Germinal center (tissue), 1 donor: ENCODE results near the gene DHRS4.
"Not testable (repeated sequence)": the region's sequence is repeated elsewhere in the genome, so short reads cannot be mapped to it uniquely, and the experiment has no call there.

ENCODE experiments used
- DNase-seq: peaks from one replicate; pipeline ENCODE4 v3.0.0; 2012; ENCODE audit warnings: mixed read lengths, low spot score

DHRS4 gene

DNA sequence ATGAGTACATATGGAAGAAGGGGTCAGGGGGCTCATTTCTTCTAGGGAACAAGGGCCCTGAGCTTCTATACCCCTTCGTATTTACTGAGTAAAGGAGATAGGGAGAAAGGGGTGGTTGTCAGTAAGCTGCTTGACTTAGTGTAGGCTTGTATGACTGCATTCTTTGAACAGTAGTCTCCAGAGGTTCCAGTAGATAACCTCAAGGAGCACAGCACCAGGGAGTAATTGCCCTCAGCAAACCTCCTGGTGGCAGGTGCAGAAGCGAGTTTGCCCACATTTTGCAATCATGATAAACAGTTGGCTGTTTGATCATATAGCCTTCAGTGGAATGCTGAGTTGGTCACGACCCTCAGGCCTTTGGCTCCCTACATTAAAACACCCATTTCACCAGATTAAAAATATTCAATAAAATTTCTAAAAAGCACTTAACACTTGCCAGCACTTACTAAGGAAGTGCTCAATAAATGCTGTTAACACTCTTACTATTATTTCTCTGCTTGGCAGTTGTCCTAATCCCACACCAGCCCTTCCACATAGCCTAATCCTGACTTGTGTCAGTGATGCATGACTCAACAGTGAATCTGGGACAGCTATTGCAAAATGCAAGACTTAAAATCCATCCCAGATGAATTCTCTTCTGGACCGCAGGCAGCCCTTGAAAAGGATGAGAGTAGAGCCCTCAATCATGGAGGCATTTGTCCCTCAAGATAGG lies 31.5 kb downstream of the DHRS4 start:
- DNase-seq = no peak

DNA sequence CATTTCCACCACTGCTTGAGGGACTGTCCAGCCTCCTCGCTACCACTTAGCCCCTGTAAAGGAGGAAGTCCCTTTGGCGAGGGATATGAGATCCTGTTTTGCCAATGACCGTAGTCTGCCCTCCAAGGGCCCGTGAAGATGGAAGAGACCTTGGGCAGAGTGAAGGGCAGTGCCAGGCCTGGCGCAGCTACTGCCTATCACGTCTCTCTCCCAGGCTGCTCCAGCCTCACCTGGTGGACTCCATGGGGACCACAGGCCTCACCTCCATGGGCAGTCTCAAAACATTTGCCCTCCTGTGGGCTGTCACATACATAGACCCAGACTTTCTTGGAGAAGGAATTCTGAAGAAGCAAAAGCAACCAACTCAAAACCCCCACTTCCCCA lies 34.6 kb downstream of the DHRS4 start:
- DNase-seq = not testable (repeated sequence)

DNA sequence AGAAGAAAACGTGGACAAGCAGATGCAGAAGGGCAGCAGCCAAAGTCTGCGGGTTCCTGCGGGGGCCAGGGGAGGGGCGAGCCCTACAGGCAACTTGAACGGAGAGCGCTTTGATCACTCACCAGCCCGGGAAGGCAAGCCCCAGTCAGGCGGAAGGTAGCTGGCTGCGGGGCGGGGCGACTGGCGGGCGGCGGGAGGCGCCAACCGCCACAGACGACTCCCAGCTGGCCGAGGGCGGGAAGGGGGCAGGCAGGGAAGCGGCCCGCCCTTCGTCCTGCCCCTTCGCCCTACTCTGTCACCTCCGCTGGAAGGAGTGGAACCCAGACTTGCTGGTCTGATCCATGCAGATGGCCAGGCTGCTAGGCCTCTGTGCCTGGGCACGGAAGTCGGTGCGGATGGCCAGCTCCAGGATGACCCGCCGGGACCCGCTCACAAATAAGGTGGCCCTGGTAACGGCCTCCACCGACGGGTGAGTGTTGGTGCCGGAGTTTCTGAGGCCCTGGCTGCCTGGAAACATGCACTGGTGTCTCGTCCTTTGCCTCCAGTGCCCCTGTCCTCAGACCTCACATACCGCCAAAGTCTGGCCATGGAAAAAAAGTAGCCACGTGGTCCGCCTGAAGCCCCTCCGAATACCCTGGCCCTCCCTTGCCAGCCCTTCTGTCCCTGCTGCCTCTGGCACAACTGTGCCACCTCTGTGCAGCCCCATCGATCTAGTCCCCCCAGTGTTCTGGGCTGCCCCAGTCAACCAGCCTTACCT lies 35.2 kb downstream of the DHRS4 start, which contains the start of gene DHRS4L2:
TSS of gene DHRS4L2 (plus strand) at position 323 of the 757 bp plus-strand sequence. CDS start at position 342, 19 bp downstream.
- peak; percentile 51 for DNase-seq

DNA sequence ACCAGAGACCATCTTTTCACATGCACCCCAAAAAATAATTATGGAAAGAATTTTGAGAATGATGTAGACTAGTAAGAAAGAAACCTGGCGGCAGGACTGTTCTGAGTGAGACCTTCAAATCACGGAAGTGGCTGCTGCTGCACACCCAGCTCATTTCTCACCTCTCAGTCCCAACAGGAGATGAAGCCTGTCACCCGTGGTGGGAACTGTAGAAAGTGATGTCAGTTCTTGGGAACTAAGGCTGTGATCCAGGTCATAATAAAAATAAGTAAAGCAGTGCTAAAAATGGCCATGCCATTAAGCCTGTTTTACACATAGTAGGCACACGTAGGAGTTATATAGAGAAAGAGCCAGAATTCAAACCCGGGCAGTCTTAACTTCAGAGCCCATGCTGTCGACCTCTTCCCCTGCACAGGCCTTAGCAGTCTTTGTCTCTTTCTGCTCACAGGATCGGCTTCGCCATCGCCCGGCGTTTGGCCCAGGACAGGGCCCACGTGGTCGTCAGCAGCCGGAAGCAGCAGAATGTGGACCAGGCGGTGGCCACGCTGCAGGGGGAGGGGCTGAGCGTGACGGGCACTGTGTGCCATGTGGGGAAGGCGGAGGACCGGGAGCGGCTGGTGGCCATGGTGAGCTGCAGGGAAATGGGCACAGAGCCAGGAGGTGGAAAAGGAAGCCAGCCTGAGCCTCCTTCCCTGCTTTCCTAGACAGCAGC lies 36.3 kb downstream of the DHRS4 start:
- not testable (repeated sequence) for DNase-seq

DNA sequence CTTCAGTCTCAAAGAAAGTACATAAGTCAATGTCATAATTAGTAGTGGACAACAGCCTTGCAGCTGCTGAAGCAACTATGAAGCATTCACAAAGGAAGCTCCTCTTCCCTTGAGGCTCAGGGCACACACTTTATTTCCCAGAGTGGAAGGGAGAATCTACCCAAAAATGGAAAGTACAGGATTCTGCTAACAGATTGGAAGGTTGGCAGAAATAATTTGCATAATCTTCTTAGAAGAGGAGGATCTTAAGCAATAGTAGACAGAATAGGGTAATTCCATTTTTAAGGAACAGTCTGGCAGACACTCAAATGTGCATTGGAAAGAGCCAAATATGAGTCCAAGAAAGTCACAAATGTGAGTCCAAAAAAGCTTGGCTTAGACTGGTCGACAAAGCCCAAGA lies 37.4 kb downstream of the DHRS4 start:
- not testable (repeated sequence) for DNase-seq

DNA sequence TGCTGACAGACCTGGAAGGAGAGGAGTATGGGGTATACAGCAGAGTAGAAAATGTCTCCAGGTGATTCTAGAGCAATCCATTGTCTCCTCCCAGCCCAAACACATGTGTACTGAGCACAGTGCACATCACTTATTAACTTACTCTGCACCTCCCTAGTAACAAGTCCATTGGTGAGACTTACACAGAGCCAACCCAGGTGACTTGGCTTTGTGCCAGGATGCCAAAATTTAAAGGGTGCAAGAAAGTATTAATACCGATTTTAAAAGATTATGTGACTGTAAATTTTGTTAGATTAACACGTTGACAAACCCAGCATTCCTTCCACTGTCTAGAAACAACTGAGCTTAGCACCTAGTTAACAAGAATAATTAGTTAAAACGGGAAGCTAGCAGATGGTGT lies 39.5 kb downstream of the DHRS4 start:
- not testable (repeated sequence) for DNase-seq

DNA sequence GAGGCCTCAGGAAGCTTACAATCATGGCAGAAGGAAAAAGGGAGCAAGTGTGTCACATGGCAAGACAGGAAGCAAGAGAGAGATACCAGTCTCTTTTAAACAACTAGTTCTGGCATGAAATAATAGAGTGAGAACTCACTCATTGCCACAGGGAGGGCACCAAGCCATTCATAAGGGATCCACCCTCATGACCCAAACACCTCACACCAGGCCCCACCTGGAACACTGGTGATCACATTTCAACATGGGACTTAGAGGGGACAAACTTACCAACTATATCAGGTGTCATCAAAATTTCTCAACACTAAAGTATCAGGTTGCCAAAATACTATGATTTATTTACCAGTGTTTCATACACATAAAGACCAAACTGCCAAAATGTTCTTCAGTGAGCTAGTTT lies 42.4 kb downstream of the DHRS4 start:
- not testable (repeated sequence) for DNase-seq

DNA sequence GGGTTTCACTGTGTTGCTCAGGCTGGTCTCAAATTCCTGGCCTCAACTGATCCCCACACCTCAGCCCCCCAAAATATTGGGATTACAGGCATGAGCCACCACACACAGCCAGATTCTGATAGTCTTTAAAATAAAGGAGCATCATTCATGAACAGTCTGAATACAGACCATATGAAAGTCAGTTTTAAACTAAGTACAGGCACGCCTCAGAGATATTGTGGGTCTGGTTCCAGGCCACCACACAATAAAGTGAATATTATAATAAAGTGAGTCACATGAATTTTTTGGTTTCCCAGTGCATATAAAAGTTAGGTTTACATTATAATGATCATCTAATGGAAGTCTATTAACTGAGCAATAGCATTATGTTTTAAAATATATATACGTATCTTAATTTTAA lies 43.3 kb downstream of the DHRS4 start:
- DNase-seq = not testable (repeated sequence)

DNA sequence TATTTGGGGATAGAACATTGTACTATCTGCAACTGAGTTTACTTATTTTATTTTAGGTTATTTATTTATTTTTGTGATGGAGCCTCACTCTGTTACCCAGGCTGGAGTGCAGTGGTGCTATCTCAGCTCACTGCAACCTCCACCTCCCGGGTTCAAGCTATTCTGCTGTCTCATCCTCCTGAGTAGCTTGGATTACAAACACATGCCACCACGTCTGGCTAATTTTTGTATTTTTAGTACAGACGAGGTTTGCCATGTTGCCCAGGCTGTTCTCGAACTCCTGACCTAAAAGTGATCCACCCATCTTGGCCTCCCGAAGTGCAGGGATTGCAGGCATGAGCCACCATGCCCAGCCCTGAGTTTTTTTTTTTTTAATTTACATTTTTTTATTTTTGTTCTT lies 46.1 kb downstream of the DHRS4 start:
- not testable (repeated sequence) for DNase-seq

DNA sequence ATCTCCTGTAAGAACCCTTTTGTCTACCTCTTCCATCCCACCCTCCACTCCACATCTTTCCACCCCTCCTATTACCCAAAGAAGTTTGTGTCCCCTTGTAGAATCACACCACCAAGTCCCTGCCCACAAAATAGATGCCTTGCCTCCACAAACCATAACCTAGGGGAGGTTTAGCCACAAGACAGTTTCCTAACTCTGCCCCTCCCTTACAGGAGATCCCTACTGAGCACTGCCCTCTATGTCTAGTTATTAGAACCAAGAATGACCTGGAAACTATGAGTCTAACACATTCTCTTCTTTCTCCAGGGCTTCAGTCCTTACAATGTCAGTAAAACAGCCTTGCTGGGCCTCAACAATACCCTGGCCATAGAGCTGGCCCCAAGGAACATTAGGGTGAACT lies 47.5 kb downstream of the DHRS4 start:
- not testable (repeated sequence) for DNase-seq

DNA sequence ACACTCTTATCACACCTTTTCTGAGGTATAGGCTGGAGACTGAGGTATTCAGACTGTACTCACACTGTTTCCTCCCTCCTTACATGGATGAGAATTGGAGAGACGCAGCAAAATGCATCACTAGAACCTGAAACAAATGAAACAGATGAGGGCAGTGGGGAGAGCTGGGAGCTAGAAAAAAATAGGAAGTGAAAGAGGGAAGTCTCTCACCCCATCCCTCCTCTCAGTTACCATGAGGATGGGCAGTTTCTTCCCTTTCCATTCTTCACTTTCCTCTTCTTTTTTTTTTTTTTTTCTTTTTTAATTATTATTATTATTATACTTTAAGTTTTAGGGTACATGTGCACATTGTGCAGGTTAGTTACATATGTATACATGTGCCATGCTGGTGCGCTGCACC lies 48.1 kb downstream of the DHRS4 start:
- not testable (repeated sequence) for DNase-seq

DNA sequence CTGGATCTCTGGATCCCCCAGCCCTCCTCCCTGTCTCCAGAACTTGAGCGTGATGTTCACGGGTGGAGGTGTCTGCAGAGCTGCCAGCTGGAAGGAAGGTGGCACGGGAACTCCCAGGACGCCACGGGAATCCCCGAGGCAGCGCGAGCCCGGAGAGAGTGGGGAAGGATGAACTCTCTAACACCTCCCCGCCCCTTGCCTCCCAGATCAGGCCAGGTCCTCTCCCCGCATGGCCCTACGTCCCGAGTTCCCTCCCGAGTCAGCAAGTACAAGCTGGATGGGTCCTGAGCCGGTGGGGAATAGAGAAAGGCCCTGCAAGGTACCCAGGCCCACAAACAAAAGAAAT lies 52.9 kb downstream of the DHRS4 start:
- DNase-seq = not testable (repeated sequence)

DNA sequence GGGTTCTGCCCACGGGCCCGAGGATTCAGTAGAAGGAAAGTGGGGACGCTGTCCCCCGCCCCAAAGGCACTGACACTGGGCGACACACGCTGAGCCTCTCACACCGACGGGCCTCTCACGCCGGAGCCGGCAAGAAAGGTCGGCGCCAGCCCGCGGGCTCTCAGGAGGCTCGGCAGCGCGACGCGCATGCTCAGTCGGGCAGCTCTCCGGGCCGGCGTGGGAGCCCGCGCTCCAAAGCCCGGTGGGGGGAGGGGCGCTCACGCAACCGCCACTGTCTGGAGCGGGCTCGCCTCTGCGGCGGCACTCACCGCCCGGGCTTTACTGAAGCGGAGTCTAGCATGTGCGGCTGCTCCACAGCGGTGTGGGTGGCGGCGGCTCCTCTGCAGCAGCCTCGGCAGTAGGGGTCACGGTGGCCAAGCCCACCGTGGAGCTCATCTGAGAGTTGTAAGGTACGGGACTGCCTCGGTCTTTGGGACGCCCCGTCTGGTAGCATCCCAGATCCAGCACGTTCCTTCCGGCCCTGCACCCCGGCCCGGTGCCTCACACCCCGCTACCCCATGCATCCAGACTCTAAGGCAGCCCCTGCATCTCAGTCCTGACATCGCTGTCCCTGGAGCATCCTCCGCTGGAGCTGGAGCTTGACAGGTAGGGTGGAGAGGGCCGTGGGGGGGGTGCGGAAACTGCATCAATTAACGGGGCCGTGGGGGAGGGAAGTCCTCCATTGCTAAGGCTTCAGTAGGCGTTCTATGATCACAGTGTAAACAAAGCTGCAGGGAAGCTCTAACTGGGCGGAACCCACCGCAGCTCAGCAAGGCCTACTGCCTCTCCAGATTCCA lies 53.5 kb downstream of the DHRS4 start:
- not testable (repeated sequence) for DNase-seq

DNA sequence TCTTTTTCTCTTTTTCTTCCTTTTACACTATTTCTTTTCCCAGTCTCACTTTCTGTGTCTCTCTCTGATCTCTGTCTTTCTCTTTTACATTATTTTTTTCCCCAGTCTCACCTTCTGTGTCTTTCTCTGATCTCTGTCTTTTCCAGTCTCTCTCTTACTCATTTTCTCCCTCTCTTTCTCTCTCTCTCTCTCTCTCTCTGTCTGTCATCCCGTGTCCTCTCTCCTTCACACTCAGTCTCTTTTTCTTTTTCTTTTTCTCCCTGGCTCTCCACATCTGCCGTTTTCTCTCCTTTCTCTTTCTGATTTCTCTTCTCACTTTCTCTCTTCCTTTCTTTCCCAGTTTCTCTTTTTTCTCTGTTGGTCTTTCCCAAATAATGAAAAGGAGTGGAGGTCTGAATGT lies 57.5 kb downstream of the DHRS4 start:
- DNase-seq = no peak

DNA sequence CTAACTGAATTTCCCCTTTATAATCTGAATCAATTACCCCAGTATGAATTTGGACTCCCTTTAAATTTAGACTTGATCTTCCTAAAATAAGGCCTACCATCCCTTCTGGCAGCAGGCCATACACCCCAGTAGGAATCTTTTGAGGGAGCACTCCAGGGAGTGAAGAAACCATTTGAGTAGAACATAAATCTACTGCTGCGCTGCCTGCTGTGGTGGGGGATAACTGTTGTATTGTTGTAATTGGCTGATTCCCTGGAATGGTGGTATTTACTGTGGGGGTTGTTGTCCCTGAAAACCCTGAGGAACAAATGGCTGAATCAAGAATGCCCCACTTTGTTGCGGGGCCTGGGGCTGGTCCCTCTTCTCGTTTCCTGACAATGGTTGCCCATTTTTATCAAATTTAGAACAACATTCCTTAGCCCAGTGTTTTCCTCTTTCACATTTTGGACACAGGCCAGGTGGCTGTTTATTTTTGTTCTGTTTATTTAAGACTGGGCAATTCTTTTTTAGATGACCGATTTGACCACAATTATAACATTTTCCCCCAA lies 59.2 kb downstream of the DHRS4 start:
- DNase-seq = not testable (repeated sequence)

DNA sequence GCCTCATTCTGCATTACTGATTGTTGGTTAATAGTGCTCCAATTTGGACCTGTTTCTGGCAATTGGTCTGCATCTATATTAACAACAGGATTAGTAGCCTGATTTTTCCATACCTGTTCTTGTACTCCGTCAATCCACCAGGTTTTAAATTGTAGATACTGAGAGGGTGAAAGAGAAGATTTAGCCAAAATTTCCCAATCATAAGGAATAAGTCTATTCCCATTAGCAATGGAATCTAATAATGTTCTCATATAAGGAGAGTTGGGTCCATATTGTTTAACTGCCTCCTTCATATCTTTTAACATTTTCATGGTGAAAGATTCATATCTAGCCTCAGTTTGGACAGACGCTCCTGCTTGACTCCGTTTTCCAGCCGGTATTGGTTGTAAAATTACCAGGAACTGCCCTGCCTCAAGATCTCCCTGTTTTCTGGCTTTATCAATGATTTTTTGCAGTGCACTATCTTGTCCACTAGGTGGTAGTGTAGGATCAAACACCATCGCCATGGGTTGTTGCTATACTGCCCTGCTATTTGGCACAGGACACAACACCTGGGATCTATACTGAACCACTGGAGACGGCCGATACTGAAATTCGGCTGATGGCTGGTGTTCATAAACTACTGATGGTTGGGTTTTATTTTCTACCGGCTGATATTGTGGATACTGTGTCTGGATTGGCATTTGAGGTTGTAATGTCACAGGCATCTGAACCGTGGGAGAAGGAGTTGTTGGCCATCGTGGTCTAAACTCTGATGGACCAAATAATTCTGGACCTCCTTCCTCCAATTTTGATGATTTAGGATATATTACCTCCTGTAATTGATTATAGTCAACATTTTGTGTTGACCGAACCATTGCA lies 60.3 kb downstream of the DHRS4 start:
- DNase-seq = peak; percentile 72

DNA sequence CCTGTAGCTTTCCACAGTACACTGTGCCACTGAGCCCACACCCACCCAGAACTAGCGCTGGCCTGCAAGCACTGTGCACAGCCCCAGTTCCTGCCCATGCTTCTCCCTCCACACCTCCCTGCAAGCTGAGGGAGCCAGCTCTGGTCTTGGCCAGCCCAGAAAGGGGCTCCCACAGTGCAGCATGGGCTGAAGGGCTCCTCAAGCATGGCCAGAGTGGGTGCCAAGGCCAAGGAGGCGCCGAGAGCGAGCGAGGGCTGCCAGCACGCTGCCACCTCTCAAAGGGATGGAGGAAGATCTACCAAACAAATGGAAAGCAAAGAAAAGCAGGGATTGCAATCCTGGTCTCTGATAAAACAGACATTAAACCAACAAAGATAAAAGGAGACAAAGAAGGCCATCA lies 62.2 kb downstream of the DHRS4 start:
- not testable (repeated sequence) for DNase-seq
